G401.6 (cell line): Measurements from ENCODE around the gene PRSS3.
A peak's percentile ranks its signal among the peaks of the same experiment; 100 is the strongest.
"Not testable (repeated sequence)": the region's sequence is repeated elsewhere in the genome, so short reads cannot be mapped to it uniquely, and the experiment has no call there.

Experiments used
- FAIRE-seq: peaks from 2 replicates; lab custom pipeline; 2012; peaks lifted over from hg19 to GRCh38; lab: Jason Lieb, UNC

PRSS3 gene

GRCh38 chr9:33818167-33818846 is 22.9 kb downstream of the PRSS3 start:
- no peak for FAIRE-seq

- no peak for FAIRE-seq
These were observed 23.6 kb downstream of the PRSS3 start for GRCh38 chr9:33818847-33819500.

- FAIRE-seq, result no peak
These were observed 24.9 kb downstream of the PRSS3 start for GRCh38 chr9:33820231-33820745.

GRCh38 chr9:33823801-33824200 is 28.4 kb downstream of the PRSS3 start:
- no peak for FAIRE-seq

GRCh38 chr9:33827285-33827684 is 31.9 kb downstream of the PRSS3 start:
- not testable (repeated sequence) for FAIRE-seq

GRCh38 chr9:33829641-33830230 is 34.4 kb downstream of the PRSS3 start:
- FAIRE-seq, result not testable (repeated sequence)

- FAIRE-seq, result no peak
These were observed 40.4 kb downstream of the PRSS3 start for GRCh38 chr9:33835625-33836260.

- not testable (repeated sequence) for FAIRE-seq
These were observed 40.9 kb downstream of the PRSS3 start for GRCh38 chr9:33836261-33836660.

GRCh38 chr9:33837138-33837537 is 41.8 kb downstream of the PRSS3 start:
- FAIRE-seq, result no peak

- FAIRE-seq, result peak; percentile 67
These were observed 45.0 kb downstream of the PRSS3 start for GRCh38 chr9:33840381-33840780.

GRCh38 chr9:33843312-33843961 is 48.1 kb downstream of the PRSS3 start:
- no peak for FAIRE-seq

GRCh38 chr9:33846231-33846630 is 50.9 kb downstream of the PRSS3 start:
- FAIRE-seq, result no peak

- FAIRE-seq, result not testable (repeated sequence)
These were observed 52.5 kb downstream of the PRSS3 start for GRCh38 chr9:33847894-33848205.
